Peyer's patch (tissue), 4 donors: ENCODE data around the gene SARNP. TPM values are rescaled to one million over a fixed set of nuclear protein-coding genes. Genes with fewer than 3 reads are reported as not detected.
"Not testable (repeated sequence)": the region's sequence is repeated elsewhere in the genome, so short reads cannot be mapped to it uniquely, and the experiment has no call there.

ENCODE experiments used
- DNase-seq, 3 donors: peaks; one replicate each; pipeline ENCODE4 v3.0.0-alpha.2; 2017 to 2019
- H3K27ac ChIP-seq, 4 donors: fragments of 200-600 bp; sonication (generic); one replicate each; pipeline ENCODE4 v1.5.1; 2016 to 2019
- H3K27me3 ChIP-seq, 2 donors: fragments of 200-600 bp; sonication (generic); one replicate each; pipeline ENCODE4 v1.5.1; 2019
- H3K36me3 ChIP-seq, 3 donors: fragments of 200-600 bp; sonication (generic); one replicate each; pipeline ENCODE4 v1.5.1; 2016 to 2019
- H3K4me1 ChIP-seq, 4 donors: fragments of 200-600 bp; sonication (generic); one replicate each; pipeline ENCODE4 v1.5.1; 2016 to 2019
- H3K4me3 ChIP-seq, 4 donors: fragments of 200-600 bp; sonication (generic); 1 replicate in 3 of 4; 2 replicates in 1 of 4; pipeline ENCODE4 v1.5.1; 2016 to 2019; ENCODE audit warnings: mild to moderate bottlenecking in 1 of 4
- H3K9me3 ChIP-seq, 4 donors: fragments of 200-600 bp; sonication (generic); one replicate each; pipeline ENCODE4 v1.5.1; 2016 to 2019; ENCODE audit warnings: mild to moderate bottlenecking in 1 of 4
- POLR2A ChIP-seq, 2 donors: fragments of 450-650 bp; IDR thresholded peaks; one replicate each; pipeline ENCODE4 v1.5.1; 2017; ENCODE audit warnings: antibody characterized with exemption in 2 of 2, mild to moderate bottlenecking in 2 of 2, moderate library complexity in 2 of 2
- total RNA-seq, 4 donors: library from RNA; depleted of rRNA; stranded (reverse); fragments of >200 nt; gene quantifications; one replicate each; pipeline ENCODE4 v1.1.0, GENCODE V29; 2016
- TF ChIP-seq, protein P1 (sequence below), 6 experiments: fragments of 450-650 bp in 4 of 6; fragments of 200-600 bp in 2 of 6; sonication (generic) in 1 of 6; IDR thresholded peaks; one replicate each; pipeline ENCODE4 v1.5.1; 2017 to 2019; ENCODE audit warnings: antibody characterized with exemption in 6 of 6, mild to moderate bottlenecking in 3 of 6, moderate library complexity in 1 of 6

Gene SARNP
- total RNA-seq, 4 donors from 2014 or later = 21.9 to 60.2 (median 44.9) TPM

DNA sequence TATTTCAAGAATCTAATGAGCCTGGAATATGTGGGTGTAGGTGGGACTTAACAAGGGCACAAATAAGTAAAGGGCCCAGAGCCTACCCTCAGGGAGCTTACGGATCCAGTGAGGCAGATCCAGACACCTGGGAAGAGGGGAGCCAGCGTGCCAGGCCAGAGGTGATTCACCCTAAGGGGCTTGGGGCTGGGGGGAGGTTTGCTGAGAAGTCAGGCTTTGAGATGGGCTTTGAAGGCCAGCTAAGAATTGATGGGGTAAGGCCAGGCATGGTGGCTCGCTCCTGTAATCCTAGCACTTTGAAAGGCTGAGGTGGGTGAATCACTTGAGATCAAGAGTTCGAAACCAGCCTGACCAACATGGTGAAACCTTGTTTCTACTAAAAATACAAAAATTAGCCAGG is 25.9 kb upstream of the SARNP start:
- TF ChIP-seq POLR2A (IDR thresholded peaks at IDR 0.05) = no peak
- TF ChIP-seq, protein P1, sequence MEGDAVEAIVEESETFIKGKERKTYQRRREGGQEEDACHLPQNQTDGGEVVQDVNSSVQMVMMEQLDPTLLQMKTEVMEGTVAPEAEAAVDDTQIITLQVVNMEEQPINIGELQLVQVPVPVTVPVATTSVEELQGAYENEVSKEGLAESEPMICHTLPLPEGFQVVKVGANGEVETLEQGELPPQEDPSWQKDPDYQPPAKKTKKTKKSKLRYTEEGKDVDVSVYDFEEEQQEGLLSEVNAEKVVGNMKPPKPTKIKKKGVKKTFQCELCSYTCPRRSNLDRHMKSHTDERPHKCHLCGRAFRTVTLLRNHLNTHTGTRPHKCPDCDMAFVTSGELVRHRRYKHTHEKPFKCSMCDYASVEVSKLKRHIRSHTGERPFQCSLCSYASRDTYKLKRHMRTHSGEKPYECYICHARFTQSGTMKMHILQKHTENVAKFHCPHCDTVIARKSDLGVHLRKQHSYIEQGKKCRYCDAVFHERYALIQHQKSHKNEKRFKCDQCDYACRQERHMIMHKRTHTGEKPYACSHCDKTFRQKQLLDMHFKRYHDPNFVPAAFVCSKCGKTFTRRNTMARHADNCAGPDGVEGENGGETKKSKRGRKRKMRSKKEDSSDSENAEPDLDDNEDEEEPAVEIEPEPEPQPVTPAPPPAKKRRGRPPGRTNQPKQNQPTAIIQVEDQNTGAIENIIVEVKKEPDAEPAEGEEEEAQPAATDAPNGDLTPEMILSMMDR (IDR thresholded peaks at IDR 0.05) = no peak
- Histone ChIP-seq H3K4me1 (no peaks in the 10 kb centered on the region), H3K27ac (peak overlapping the region in 1 of 4 donors; percentile 79), H3K36me3 (no peaks in the 10 kb centered on the region), H3K9me3 (no peaks in the 10 kb centered on the region), H3K27me3 (no peaks in the 10 kb centered on the region), H3K4me3 (no peak overlapping the region)
- DNase-seq = no peak

DNA sequence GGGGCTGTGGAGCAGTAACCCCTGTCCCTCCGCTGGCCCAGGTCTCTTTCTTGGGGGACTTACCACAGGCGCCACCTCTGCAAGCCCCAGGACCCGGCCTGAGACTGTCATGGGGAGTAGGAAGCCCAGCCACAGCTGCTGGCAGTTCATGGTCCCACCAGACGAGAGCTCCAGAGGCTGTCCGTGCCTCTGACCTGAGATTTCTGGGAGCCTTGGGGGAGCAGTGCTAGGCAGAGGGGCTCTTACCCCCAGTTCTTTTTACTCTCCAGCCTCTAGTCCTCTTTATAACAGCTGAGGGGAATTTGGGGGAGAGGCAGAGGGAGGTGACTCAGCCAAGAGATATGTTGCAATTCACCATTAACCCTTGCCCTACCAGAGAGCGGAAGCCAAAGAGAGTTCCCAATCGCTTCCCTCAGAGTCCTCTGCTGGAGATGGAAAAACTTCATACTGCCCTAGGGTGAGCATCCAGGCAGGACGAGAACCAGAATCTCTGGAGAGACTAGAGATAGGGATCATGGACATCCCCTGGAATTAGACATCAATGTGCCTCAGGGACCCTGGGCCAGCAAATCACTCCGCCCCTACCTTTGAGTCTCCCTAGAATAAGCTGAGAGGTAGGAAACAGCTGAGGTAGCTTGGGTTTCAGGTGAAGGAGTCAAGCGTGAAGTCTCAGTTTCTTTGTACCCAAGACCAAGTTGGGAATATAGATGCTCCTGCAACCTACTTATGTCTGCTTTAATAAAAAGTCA is 25.3 kb upstream of the SARNP start, which contains the start of gene MMP19:
Gene MMP19 (minus strand): TSS at position 256 of the 749 bp plus-strand sequence. CDS start 106 bp downstream, at position 150.
- Histone ChIP-seq H3K4me3 (peak within 1 kb of the TSS; percentile 18 to 50 (median 24)), H3K27ac (peak within 1 kb of the TSS; percentile 20 to 79 (median 52)), H3K27me3 (no peaks in the 10 kb centered on the region), H3K4me1 (no peaks in the 10 kb centered on the region), H3K36me3 (no peaks in the 10 kb centered on the region), H3K9me3 (no peaks in the 10 kb centered on the region)
- DNase-seq = no peak
- no peak for TF ChIP-seq POLR2A (IDR thresholded peaks at IDR 0.05)
- TF ChIP-seq, protein P1 (IDR thresholded peaks at IDR 0.05) = no peak

DNA sequence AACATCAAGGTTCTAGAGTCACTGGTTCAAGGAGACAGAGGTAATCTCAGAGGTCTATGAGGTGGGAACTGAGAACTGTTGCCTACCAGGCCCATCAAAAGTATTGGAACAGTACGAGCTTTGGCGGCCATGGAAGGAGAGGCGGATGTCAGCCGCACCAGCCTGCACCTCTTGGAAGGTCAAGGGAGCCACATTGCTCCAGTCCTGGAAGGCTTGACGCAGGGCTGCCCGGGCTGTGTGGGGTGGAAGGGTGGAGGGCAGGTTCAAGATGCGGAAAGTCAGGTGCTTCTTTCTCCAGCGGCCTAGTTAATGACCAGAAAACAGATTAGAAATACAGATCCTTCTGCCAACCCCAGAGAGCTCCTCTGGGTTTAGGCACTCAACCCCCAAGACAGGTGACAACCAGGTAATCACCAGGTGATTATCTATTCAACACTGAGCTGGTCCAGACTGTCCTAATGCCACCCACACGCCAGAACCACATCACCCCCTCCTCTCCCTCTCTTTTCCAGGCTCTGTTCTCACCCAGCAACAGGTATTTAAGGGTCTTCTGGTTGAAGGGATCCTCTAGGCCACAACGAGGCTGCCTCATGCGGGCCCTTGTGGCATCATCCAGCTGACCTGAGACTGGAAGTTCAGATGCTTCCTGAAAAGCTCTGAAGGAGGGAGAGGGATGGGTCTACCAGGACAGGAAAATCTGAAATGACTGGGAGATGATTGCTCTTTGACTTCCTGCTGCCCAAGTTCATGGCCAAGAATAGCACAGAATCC is 23.2 kb upstream of the SARNP start:
- H3K4me3 ChIP-seq = no peak overlapping the region
- no peak for DNase-seq
- no peaks in the 10 kb centered on the region for H3K4me1 ChIP-seq
- no peaks in the 10 kb centered on the region for H3K36me3 ChIP-seq
- TF ChIP-seq POLR2A (IDR thresholded peaks at IDR 0.05) = no peak
- TF ChIP-seq, protein P1 (IDR thresholded peaks at IDR 0.05) = no peak
- no peaks in the 10 kb centered on the region for H3K27me3 ChIP-seq
- H3K9me3 ChIP-seq = no peaks in the 10 kb centered on the region
- no peak overlapping the region for H3K27ac ChIP-seq

DNA sequence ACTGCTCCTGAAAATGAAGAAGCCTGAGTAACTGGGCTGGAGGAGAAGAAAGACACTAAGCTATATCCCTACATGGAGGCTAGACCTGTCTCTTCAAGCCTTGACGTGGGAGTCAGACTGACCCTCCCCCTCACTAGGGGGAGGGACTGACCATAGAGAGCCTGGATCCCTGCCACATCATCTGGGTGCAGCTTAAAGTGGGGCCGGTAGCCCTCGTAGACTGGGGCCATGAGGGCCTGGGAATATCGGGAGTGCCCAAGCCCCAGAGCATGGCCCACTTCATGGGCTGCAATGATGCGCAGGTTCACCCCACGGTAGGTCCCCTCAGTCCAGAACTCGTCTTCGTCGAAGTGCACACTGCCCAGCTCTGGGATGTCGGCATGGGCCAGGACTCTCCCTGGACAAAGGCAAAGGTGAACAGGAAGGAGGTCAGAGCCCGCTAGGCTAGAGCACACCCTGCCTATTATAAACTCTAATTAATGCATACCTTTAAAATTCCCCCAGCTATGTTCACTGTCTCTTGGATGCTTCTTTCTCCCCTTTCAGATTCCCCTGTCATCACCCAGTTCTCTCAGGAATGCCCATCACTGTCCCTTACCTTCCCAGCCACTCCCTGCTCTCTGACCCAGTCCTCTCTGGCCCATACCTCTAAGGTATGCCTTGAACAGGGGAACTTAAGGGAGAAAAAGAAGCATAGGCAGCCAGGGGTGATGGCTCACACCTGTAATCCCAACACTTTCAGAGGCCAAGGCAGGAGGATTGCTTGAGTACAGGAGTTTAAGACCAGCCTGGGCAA is 22.0 kb upstream of the SARNP start:
- no peaks in the 10 kb centered on the region for H3K9me3 ChIP-seq
- no peaks in the 10 kb centered on the region for H3K27me3 ChIP-seq
- no peak for TF ChIP-seq POLR2A (IDR thresholded peaks at IDR 0.05)
- TF ChIP-seq, protein P1 (IDR thresholded peaks at IDR 0.05) = no peak
- no peak for DNase-seq
- H3K36me3 ChIP-seq = no peaks in the 10 kb centered on the region
- no peak overlapping the region for H3K27ac ChIP-seq
- no peaks in the 10 kb centered on the region for H3K4me1 ChIP-seq
- H3K4me3 ChIP-seq = no peak overlapping the region

DNA sequence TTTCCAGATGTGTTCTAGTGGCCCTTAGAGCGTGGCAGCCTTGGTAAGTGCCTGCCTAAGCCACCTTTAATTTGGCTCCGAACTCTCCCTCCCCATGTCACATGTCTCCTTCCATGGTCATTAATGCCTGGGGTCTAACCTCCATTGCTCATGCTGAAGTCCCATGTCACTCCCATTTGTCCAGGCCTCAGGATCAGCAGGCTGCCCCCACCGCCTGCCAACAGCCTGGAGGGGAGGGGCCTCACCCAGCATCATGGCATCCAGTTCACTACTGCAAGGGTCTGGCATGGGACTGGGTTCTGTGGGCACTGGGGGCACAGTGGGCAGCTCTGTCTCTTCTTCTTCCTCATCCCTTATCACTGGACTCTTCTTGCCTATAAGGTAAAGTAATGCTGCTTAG is 20.8 kb upstream of the SARNP start:
- no peaks in the 10 kb centered on the region for H3K27me3 ChIP-seq
- TF ChIP-seq POLR2A (IDR thresholded peaks at IDR 0.05) = no peak
- TF ChIP-seq, protein P1 (IDR thresholded peaks at IDR 0.05) = no peak
- no peak overlapping the region for H3K27ac ChIP-seq
- H3K4me3 ChIP-seq = no peak overlapping the region
- no peaks in the 10 kb centered on the region for H3K9me3 ChIP-seq
- H3K4me1 ChIP-seq = no peaks in the 10 kb centered on the region
- no peaks in the 10 kb centered on the region for H3K36me3 ChIP-seq
- no peak for DNase-seq

DNA sequence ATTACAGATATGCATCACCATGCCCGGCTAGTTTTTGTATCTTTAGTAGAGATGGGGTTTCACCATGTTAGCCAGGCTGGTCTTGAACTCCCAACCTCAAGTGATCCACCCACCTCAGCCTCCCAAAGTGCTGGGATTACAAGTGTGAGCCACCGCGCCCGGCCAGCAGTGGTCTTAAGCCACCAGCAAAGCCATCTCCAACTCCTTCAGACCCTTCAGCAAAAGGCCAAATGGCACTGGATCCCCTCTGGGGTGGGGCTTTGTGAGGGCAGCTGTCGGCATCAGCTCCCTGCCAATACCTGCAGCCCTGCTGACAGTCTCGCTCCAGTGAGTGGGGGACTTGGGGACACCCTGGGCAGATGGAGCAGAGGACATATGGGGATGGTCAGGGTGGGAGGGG is 16.9 kb upstream of the SARNP start:
- H3K27me3 ChIP-seq, H3K36me3 ChIP-seq, H3K27ac ChIP-seq, H3K9me3 ChIP-seq, H3K4me3 ChIP-seq, DNase-seq, H3K4me1 ChIP-seq: not testable (repeated sequence)
